Natural killer cell treated with Interleukin-12 subunit alpha and Interleukin-12 subunit beta and Interleukin-15 and Interleukin-18, amount 100 ng/mL, for 72 hours (primary cell): Measurements from ENCODE around the gene FAM20C. TPM values are rescaled to one million over a fixed set of nuclear protein-coding genes. Genes with fewer than 3 reads are reported as not detected.

Experiments
- ATAC-seq, 2 donors: fragments of 150-1000 bp; cut with Tn5 transposase in 1 of 2; sonication (Bioruptor Pico), chemical (Tn5 transposase) in 1 of 2; 2 replicates each; pipeline ENCODE4 v1.10.0; 2021
- DNase-seq: peaks from one replicate; pipeline ENCODE4 v3.0.0; 2022; ENCODE audit warnings: low spot score
- H3K27ac Mint-ChIP-seq, 2 donors: 1 replicate in 1 of 2; 2 replicates in 1 of 2; pipeline ENCODE4 v1.8.0; 2022; ENCODE audit warnings: mixed read lengths in 2 of 2, mild to moderate bottlenecking in 1 of 2, moderate library complexity in 1 of 2
- H3K27me3 Mint-ChIP-seq, 2 donors: 1 replicate in 1 of 2; 2 replicates in 1 of 2; pipeline ENCODE4 v1.8.0; 2022; ENCODE audit warnings: mixed read lengths in 2 of 2
- H3K36me3 Mint-ChIP-seq: one replicate; pipeline ENCODE4 v1.8.0; 2022; ENCODE audit warnings: mixed read lengths
- H3K4me1 Mint-ChIP-seq, 2 donors: 1 replicate in 1 of 2; 2 replicates in 1 of 2; pipeline ENCODE4 v1.8.0; 2022; ENCODE audit warnings: low read depth in 2 of 2, mixed read lengths in 2 of 2, mild to moderate bottlenecking in 1 of 2
- H3K4me3 Mint-ChIP-seq: one replicate; pipeline ENCODE4 v1.8.0; 2022; ENCODE audit warnings: mixed read lengths
- H3K9me3 Mint-ChIP-seq: 2 replicates; pipeline ENCODE4 v1.8.0; 2022; ENCODE audit warnings: mixed read lengths
- total RNA-seq, 2 donors: library from RNA; stranded (reverse); gene quantifications; one replicate each; pipeline ENCODE4 v1.2.3, GENCODE V29; 2022

The FAM20C gene
- total RNA-seq = under 1 TPM; 0.62 to 0.98 TPM

DNA sequence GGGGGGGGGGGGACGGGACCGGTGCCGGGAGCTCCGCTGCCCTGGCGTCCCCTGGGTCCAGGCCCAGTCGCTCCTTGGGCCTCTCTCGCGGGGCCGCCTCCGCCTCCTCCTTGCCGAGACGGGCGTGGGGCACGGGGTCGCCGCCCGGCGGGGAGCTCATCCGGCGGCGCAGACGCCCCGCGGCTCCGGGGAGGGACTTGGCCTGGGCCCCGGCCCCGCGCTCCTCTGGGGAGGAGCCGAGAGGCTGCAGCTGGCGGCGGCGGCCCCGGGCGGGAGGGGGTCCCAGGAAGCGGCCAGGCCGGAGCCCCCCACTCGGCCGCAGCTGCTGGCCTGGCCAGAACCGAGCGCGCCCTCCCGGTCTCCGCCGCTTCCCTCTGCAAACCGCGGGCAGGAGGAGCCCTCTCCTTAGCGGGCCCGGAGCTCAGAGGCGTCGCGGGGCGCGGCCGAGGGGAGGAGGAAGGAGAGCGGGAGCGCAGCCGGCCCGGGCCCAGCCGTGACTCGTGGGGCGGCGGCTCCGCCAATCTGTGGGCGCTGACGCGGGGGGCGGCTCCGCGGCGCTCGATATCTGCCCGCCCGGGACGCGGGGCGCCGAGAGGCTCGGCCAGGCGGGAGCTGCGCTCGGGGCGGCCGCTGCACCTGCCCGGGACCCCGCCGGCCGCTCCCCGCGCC lies at the start of gene FAM20C:
Gene FAM20C, plus strand, starts transcription at position 591 of the 669 bp plus-strand sequence. CDS start 629 bp downstream, outside the sequence.
- H3K27me3 Mint-ChIP-seq = peaks cover 19 to 24% of the 10 kb centered on the region in 2 donors
- H3K36me3 Mint-ChIP-seq = no peaks in the 10 kb centered on the region
- H3K4me3 Mint-ChIP-seq = peak within 1 kb of the TSS; percentile 68
- no peaks in the 10 kb centered on the region for H3K4me1 Mint-ChIP-seq
- no peak for DNase-seq
- H3K27ac Mint-ChIP-seq = no peak within 1 kb of the TSS
- no peaks in the 10 kb centered on the region for H3K9me3 Mint-ChIP-seq
- ATAC-seq = peak; percentile 67 to 76

DNA sequence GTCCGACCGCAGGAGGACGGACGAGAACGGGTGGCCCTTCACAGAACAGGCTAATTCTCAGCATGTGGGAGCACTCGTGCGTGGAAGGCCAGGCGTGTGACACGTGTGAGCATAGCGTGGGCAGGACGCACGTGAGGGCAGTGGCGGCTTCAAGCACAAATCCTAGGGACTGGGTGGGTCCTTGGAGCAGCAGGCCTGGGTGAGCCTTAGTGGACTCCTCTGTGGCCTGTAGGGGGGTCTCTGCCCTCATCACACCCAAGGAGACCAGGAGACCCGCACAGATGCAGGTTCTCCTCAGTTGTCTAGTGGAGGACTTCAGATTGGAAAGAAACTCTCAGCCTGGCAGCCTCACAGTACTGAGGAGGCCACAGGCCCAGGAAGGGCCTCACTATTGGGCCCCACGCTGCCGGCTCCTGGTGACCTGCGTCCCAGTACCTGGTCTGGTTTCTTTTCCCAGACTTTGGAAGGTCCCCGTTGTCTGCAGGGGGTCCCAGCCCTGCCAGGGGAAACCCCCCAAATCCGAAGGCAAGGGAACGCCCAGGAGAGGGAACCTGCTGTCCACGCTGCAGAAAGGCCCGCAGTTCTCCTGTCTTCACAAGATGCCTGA lies 49.1 kb upstream of the FAM20C start:
- no peaks in the 10 kb centered on the region for H3K9me3 Mint-ChIP-seq
- H3K4me3 Mint-ChIP-seq = no peak overlapping the region
- H3K27me3 Mint-ChIP-seq = peaks cover 6% of the 10 kb centered on the region in 2 donors
- no peaks in the 10 kb centered on the region for H3K36me3 Mint-ChIP-seq
- H3K4me1 Mint-ChIP-seq = no peaks in the 10 kb centered on the region
- DNase-seq (no peak), ATAC-seq (peak in 1 of 2 donors; percentile 33)
- H3K27ac Mint-ChIP-seq = no peak overlapping the region

DNA sequence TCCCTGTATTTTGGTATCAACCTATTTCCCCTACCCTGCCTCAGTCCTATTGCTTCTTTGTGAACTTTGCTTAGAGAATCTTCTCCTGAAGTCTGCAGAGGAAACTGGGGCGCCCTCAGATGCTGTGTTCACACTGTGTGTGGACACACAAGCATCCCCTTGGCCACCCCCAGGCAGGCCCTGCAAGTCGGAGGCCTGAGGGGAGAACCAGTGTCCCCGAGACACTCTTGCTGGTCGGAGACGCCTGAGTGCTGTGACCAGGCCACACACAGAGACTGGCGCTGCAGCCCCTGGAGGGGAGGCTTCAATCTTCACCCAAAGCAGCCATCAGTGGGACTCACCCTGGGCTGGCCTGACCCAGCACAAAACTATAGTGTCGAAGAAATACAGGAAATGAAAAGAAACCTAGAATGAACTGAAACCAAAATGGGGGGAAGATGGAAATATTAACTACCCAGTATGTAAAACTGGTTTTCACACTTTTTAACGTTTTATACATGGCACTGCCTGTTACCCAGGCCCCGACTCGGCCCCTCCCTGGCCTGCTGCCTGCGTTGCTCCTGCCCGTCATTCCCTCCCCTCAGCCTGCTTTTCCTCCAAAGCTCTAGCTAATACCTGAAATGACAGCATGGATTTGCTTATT lies 48.4 kb upstream of the FAM20C start:
- H3K27ac Mint-ChIP-seq = no peak overlapping the region
- DNase-seq (no peak), ATAC-seq (no peak)
- H3K9me3 Mint-ChIP-seq = no peaks in the 10 kb centered on the region
- peaks cover 0 to 2% of the 10 kb centered on the region in 2 donors for H3K4me1 Mint-ChIP-seq
- no peak overlapping the region for H3K4me3 Mint-ChIP-seq
- H3K36me3 Mint-ChIP-seq = no peaks in the 10 kb centered on the region
- H3K27me3 Mint-ChIP-seq = peaks cover 0 to 3% of the 10 kb centered on the region in 2 donors

DNA sequence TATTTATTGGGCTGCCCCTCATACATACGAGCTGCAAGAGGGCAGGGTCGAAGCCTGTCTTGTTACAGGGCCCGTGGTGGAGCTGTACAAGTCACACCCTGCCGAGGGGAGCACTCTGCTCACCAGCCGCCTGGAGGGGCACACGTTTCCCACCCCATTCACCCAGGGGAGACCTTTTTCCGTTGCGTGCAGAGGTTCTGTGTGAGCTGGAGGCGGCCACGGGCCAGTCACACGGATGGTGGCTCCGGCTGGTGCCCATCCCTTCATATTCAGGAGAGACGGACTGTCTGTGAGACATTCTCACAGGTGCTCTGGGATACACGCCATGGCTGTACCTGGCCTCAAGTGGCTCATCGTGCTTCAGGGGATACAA lies 47.9 kb upstream of the FAM20C start:
- Mint-ChIP-seq H3K4me1 (peaks cover 0 to 7% of the 10 kb centered on the region in 2 donors), H3K27me3 (peaks cover 0 to 3% of the 10 kb centered on the region in 2 donors), H3K9me3 (no peaks in the 10 kb centered on the region), H3K4me3 (no peak overlapping the region), H3K27ac (no peak overlapping the region), H3K36me3 (no peaks in the 10 kb centered on the region)
- no peak for ATAC-seq
- DNase-seq = no peak

DNA sequence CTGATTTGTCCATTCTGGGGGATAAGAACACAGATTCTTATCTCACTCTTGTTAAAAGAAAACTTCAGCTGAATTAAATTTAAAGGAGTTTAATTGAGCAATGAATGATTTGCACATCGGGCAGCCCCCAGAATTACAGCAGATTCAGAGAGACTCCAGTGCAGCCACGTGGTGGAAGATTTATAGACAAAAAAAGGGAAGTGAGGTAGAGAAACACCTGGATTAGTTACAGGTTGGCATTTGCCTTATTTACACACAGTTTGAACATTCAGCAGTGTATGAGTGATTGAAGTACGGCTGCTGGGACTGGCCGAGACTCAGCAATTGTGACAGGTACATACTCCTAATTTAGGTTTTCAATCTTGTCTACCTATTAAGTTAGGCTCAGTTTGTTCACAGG lies 46.5 kb upstream of the FAM20C start:
- DNase-seq = no peak
- H3K4me3 Mint-ChIP-seq = no peak overlapping the region
- no peak for ATAC-seq
- H3K9me3 Mint-ChIP-seq = no peaks in the 10 kb centered on the region
- H3K27ac Mint-ChIP-seq = no peak overlapping the region
- H3K4me1 Mint-ChIP-seq = peaks cover 10 to 17% of the 10 kb centered on the region in 2 donors
- peaks cover 0 to 3% of the 10 kb centered on the region in 2 donors for H3K27me3 Mint-ChIP-seq
- H3K36me3 Mint-ChIP-seq = no peaks in the 10 kb centered on the region

DNA sequence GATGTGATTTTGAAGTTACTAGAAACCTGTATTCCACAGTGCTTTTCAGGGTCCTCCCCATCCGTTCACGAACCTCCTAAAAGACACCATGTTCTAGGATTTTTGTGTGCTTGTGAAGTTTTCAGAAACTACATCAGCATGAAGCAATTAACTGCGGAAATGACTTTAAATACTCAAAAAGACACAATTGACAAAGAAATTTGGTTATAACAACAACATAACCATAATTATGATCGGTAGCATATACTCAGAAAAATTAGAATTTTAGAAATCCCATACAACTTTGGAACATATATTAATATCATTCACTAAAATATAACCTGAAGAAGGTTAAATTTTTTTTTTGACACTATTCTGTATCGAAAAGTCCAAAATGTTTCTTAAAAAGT lies 43.8 kb upstream of the FAM20C start:
- Mint-ChIP-seq H3K9me3 (no peaks in the 10 kb centered on the region), H3K4me3 (peak overlapping the region; percentile 84), H3K4me1 (peaks cover 11 to 17% of the 10 kb centered on the region in 2 donors), H3K27ac (peak overlapping the region; percentile 90 to 98), H3K36me3 (no peaks in the 10 kb centered on the region), H3K27me3 (no peaks in the 10 kb centered on the region)
- no peak for DNase-seq
- ATAC-seq = no peak

DNA sequence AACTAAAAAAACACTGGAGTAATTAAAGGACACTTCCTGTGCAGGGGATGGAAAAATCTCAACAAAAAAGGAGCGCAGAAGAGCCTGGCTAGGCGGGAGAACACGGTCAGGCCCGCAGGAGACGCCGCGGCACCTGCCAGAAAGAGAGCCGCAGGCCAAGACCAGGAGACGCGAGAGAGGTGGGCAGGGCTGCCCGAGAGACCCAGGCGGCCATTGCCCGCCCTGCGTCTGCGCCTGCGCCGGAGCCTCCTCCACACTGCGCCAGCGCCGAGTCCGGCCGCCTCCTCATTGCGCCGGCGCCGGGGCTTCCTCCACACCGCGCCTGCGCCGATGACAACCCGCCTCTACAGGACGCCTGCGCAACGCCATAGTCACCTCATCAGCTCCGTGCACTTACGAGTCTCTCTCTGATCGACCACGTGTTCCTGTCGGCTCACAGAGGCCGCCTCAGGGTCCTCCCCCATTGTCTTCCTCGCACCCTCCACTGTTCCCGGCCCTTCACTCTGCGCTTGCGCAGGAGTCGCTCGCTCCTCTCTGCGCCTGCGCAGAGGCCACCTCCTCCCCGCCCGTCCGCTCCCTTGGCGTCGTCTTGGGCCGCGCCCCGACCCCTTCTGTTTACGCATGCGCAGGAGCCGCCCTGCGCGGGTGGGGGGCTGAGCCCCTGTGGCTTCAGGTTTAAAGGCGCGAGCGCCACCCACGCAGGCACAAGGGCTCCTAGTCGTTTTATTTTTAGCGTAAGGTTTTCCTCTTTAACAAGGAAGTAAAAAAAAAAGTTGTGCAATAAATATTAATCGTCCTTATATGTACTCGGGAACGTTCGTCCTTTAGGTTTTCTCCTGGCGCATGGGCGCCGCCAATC lies 43.2 kb upstream of the FAM20C start:
- peak overlapping the region; percentile 90 to 98 for H3K27ac Mint-ChIP-seq
- H3K4me1 Mint-ChIP-seq = peaks cover 11 to 17% of the 10 kb centered on the region in 2 donors
- peak; percentile 98 for DNase-seq
- H3K9me3 Mint-ChIP-seq = no peaks in the 10 kb centered on the region
- H3K27me3 Mint-ChIP-seq = no peaks in the 10 kb centered on the region
- ATAC-seq = peak; percentile 98 to 99
- no peaks in the 10 kb centered on the region for H3K36me3 Mint-ChIP-seq
- peak overlapping the region; percentile 84 for H3K4me3 Mint-ChIP-seq

DNA sequence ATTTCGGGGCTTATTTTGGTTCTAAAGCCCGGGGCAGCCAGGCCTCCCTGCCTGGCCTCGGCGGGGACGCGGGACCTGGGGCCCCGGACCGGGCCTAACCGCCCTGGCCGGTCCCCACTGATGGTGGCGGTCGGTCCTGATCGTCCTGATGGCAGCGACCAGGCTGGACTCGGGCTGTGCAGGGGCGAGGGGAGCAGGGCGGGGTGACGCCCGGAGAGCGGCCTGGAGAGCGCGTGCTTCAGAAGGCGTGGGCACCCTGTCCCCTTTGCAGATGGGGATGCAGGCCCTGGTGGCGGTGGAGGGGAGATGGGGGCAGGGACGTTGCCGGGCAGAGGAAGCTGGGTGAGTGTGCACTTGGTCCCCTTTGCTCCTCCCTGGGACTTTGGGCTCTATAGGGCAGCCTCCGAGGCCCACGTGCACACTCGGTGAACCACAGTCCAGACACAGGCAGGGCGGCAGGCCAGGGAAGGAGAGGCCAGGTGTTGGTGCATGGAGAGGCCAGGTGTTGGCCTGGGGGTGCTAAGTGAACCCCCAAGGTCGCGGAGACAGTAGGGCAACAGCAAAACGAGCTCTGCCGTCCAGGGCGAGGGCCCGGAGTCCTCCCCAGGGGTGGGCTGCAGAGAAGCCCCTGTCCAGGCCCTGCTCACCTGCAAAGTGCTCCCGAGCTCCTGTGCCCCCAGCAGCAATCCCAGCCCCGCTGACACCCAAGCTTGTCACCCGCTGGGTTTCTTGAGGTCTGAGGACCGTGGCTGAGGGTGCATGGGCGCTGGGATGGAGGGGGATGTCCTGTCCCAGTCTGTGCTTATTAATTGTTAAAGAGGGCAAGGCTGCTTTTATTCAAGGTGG lies 42.4 kb upstream of the FAM20C start:
- ATAC-seq = peak; percentile 9 to 29
- Mint-ChIP-seq H3K36me3 (no peaks in the 10 kb centered on the region), H3K27ac (peak overlapping the region; percentile 90 to 98), H3K27me3 (no peaks in the 10 kb centered on the region), H3K9me3 (no peaks in the 10 kb centered on the region), H3K4me3 (peak overlapping the region; percentile 84), H3K4me1 (peaks cover 11 to 17% of the 10 kb centered on the region in 2 donors)
- DNase-seq = no peak

DNA sequence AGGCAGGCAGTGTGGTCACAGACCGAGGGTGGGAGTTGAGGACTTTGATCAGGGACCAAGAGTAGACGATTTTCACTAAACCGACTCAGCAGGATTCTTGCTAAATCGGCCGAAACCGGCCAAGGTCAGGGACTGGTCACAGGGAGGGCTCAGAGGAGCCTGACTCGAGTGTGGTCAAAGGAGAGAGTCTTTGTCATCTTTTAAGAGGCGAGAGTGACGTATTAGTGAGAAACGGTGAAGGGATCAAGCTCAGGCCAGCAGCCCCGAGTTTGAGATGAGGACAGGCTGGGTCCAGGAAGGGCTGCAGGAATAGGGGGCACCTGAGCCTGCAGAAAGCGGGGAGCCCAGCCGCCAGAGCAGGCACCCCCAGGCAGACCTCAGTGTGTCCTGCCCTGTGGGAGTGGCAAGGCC lies 41.6 kb upstream of the FAM20C start:
- H3K27me3 Mint-ChIP-seq = no peaks in the 10 kb centered on the region
- no peaks in the 10 kb centered on the region for H3K9me3 Mint-ChIP-seq
- peak overlapping the region; percentile 84 for H3K4me3 Mint-ChIP-seq
- H3K27ac Mint-ChIP-seq = peak overlapping the region; percentile 90 to 98
- peaks cover 11 to 17% of the 10 kb centered on the region in 2 donors for H3K4me1 Mint-ChIP-seq
- ATAC-seq (no peak), DNase-seq (no peak)
- no peaks in the 10 kb centered on the region for H3K36me3 Mint-ChIP-seq

DNA sequence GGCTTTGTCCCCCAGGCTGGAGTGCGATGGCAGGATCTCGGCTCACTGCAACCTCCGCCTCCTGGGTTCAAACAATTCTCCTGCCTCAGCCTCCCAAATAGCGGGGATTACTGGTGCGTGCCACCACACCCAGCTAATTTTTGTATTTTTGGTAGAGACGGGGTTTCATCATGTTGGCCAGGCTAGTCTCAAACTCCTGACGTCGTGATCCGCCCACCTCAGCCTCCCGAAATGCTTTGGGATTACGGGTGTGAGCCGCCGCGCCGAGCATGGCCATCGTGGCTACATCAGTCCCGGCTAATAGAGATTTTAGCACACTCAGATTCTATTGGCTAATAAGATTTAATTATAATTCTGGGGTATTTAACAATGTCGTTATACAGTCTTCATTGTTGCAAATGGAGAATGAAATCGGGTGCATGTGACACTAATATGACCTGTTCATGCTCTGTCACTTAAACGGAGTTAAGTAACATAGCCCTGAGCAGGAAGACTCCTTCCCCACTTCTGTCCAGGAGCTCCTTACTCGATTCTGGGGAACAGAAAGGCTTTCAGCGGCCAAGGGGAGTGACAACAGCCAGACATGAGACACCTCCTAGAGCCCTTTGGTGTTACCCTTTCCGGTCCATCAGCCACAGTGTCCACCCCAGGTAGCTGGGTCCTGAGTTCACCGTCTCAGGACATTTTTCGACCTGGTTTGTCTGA lies 40.9 kb upstream of the FAM20C start:
- no peak overlapping the region for H3K4me3 Mint-ChIP-seq
- H3K36me3 Mint-ChIP-seq = no peaks in the 10 kb centered on the region
- no peaks in the 10 kb centered on the region for H3K9me3 Mint-ChIP-seq
- peak overlapping the region in 1 of 2 donors; percentile 98 for H3K27ac Mint-ChIP-seq
- no peaks in the 10 kb centered on the region for H3K27me3 Mint-ChIP-seq
- no peak for ATAC-seq
- peaks cover 11 to 17% of the 10 kb centered on the region in 2 donors for H3K4me1 Mint-ChIP-seq
- no peak for DNase-seq

DNA sequence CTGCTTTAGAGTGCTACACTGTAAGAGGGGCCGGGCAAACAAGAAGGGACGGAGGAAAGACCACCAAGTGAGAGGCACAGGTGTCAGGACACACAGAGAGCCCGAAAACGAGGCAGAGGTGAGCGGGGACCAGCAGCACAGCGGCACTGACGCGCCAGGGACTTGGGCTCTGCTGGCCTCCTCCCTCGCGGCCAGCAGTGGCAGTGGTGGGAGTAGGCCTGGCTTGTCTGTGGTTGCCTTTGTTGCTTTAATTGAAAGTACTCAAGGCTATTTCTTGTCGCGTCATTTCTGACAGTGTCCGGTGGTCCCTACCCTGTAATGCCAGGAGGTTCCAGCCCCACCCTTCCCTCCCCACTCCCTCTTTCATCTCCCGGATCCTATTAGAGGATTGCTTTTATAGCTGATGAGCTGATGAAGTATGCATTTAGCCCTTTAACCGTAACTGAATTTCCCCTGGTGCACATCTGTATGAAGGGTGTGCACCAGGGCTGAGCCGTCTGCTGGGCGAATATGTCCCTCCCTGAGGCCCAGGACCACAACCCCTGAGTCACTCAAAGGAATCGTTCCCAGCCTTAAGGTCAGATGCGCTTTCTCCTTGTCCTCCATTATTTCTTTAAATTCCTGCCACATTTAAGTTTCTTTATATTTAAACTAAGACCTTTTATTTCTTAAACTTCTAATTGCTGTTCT lies 39.5 kb upstream of the FAM20C start:
- Mint-ChIP-seq H3K9me3 (no peaks in the 10 kb centered on the region), H3K36me3 (no peaks in the 10 kb centered on the region), H3K4me1 (peaks cover 11 to 17% of the 10 kb centered on the region in 2 donors), H3K27me3 (no peaks in the 10 kb centered on the region), H3K27ac (no peak overlapping the region), H3K4me3 (no peak overlapping the region)
- ATAC-seq (no peak), DNase-seq (no peak)

DNA sequence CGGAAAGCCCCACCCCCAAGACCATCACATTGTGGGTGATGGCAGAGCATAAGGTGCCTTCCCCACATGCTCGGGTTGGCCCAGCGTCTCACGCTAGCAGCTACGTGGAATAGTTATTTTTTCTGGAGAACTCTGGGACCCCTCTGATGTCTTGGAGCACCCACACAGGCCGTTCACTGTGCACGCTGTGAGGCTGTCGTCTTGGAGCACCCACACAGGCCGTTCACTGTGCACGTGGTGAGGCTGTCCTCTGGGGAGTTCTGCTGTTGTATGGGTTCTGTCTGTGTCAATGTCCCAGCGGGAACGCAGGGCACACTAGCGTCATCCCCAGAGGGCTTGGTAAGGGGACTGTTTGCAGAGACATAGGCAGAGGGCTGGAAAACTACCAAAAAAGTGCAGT lies 38.8 kb upstream of the FAM20C start:
- Mint-ChIP-seq H3K4me1 (peaks cover 11 to 17% of the 10 kb centered on the region in 2 donors), H3K9me3 (no peaks in the 10 kb centered on the region), H3K36me3 (no peaks in the 10 kb centered on the region), H3K27ac (no peak overlapping the region), H3K27me3 (no peaks in the 10 kb centered on the region), H3K4me3 (no peak overlapping the region)
- DNase-seq (no peak), ATAC-seq (no peak)
